SH-SY5Y (cell line): Measurements from ENCODE around the gene PHLPP2.

ENCODE experiments used
- GATA2 ChIP-seq: IDR thresholded peaks from 2 replicates; pipeline ENCODE4 v1.6.1; 2011; ENCODE audit warnings: mild to moderate bottlenecking, low read depth, low read length
- GATA3 ChIP-seq: IDR thresholded peaks from 2 replicates; pipeline ENCODE4 v1.6.1; 2011; ENCODE audit warnings: low read depth, mild to moderate bottlenecking, low read length, moderate library complexity

PHLPP2 gene

GRCh38 chr16:71732587-71732986 is 8.1 kb upstream of the PHLPP2 start:
- TF ChIP-seq GATA2 (no peak), GATA3 (no peak)

GRCh38 chr16:71727551-71728324 is 3.2 kb upstream of the PHLPP2 start:
- TF ChIP-seq GATA2 (no peak), GATA3 (no peak)

- no peak for TF ChIP-seq GATA2
- no peak for TF ChIP-seq GATA3
Observed at GRCh38 chr16:71726476-71727315, 2.2 kb upstream of the PHLPP2 start.

- TF ChIP-seq GATA2 (no peak), GATA3 (no peak)
Observed at GRCh38 chr16:71723537-71724319, 773 bp downstream of the PHLPP2 start.

DNA sequence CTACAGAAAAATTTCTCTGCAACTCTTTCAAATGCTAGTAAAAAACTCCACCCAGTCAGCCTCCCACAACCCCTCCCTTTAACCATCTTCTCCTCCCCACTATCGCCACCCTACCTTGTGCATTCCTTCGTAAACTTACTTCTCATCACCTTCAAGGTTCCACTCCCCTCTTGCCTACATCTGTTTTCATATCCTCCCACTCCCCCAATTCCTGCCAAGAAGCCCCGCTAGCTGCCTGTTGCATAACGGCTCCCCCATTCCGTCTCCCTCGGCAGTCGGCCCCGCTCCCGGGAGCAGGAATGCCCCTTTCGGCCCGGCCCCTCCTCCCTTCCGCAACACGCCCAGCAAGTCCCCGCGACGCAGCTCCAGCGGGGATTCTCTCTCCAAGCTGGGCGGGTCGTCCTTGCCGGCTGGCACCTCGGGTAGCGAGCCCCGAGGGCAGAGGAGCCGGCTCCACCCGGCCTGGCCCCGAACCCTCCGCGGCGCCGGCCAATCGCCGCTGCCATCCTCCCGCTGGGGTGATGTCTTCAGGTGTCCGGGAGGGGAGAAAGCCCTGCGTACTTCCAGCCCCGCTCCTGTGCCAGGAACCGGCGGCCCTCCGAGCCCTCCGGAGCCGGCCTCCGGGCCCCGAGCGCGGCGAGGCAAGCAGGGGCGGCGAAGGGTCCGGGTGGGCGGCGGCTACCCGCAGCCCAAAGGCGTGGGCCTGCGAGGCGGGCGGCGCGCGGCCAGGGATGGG is 1.5 kb downstream of the PHLPP2 start:
- TF ChIP-seq GATA3 = no peak

- TF ChIP-seq GATA3 = no peak
- TF ChIP-seq GATA2 = no peak
Observed at GRCh38 chr16:71721066-71721740, 3.3 kb downstream of the PHLPP2 start.

DNA sequence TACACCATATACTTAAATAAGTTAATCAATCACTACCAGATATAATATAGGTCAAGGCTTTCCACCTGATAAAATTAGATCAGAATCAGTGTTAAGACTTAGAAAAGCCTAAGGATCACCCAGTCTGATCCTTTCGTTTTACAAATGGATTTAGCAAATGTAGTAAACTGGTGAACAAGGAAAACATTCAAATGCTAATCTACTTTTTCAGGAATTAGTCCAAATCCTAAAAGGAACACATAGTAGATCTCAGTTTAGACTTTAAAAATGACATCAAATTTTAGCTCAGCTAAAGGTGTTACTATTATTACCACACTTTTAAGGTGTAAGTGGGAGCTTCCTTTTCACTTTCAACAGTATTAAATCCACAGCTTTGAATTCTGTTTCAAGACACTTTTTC is 12.0 kb downstream of the PHLPP2 start:
- TF ChIP-seq GATA3 (no peak), GATA2 (no peak)

- no peak for TF ChIP-seq GATA2
- no peak for TF ChIP-seq GATA3
Observed at GRCh38 chr16:71711789-71712188, 12.7 kb downstream of the PHLPP2 start.

- no peak for TF ChIP-seq GATA2
- TF ChIP-seq GATA3 = no peak
Observed at GRCh38 chr16:71709229-71709781, 15.2 kb downstream of the PHLPP2 start.

- no peak for TF ChIP-seq GATA3
- TF ChIP-seq GATA2 = no peak
Observed at GRCh38 chr16:71708696-71709095, 15.8 kb downstream of the PHLPP2 start.

- no peak for TF ChIP-seq GATA3
Observed at GRCh38 chr16:71707199-71707598, 17.3 kb downstream of the PHLPP2 start.

DNA sequence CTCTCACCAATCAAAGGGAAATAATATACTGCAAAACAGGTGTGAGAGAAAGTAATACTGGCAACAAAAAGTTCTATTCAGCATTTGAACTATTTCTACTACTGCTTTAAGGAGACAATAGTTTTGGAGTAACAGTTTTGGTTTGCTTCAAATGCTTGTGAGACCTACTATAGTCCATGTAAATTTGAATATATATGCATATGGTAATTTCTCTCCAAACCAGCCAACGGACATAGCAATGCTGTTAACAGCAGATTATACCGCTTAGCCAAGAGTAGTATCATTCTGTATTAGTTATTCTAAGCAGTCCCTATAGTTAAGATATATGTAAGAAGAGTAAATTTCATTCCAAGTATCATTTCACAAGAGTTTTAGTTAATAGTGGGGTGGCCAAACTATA is 18.5 kb downstream of the PHLPP2 start:
- no peak for TF ChIP-seq GATA2
- TF ChIP-seq GATA3 = no peak

- TF ChIP-seq GATA2 (no peak), GATA3 (no peak)
Observed at GRCh38 chr16:71703333-71703732, 21.2 kb downstream of the PHLPP2 start.
